ENCODE data around the gene FANCC.

GRCh38 chr9:95215336-95215898 lies 102.1 kb downstream of the FANCC start:
- TF ChIP-seq POLR2A (IDR thresholded peaks at IDR 0.05) (no peak), CTCF (IDR thresholded peaks at IDR 0.05) (no peak)
